ENCODE data around the gene TMEM100.

Gene TMEM100

DNA sequence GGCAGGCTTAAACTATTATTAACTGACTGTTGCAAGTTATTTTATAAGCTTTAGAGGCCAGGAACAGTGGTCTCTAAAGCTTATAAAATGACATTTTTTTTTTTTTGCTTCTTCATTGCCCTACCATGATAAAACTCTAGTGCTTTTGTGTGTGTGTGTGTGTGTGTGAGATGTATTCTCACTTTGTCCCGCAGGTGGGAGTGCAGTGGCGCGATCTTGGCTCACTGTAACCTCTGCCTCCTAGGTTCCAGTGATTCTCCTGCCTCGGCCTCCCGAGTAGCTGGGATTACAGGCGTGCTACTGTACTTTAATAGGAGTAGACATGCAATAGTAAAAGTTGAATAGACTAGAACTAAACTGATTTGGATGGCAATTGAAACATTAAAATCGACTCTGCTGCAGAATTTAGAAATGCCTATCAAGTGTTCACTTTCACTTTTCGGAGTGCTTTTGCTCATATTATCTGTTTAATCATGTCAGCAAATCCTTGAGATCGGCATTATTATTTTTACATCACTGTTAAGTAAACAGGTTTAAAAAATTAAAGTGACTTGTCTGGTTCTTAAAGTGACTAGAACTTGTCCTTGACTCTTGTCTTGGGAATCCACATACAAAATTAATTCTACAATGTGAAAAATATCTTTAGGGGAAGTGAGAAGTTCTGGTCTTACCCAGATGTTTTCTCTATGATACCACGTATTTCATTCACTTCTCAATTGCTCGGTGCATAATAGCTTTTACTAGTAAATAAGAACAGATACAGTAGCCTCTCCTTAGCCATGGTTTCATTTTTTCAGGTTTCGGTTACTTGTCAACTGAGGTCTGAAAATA is 19.8 kb upstream of the TMEM100 start:
- H3K4me3 ChIP-seq (ENCODE audit: low read depth, low read length) = no peak overlapping the region
- TF ChIP-seq, protein P1, sequence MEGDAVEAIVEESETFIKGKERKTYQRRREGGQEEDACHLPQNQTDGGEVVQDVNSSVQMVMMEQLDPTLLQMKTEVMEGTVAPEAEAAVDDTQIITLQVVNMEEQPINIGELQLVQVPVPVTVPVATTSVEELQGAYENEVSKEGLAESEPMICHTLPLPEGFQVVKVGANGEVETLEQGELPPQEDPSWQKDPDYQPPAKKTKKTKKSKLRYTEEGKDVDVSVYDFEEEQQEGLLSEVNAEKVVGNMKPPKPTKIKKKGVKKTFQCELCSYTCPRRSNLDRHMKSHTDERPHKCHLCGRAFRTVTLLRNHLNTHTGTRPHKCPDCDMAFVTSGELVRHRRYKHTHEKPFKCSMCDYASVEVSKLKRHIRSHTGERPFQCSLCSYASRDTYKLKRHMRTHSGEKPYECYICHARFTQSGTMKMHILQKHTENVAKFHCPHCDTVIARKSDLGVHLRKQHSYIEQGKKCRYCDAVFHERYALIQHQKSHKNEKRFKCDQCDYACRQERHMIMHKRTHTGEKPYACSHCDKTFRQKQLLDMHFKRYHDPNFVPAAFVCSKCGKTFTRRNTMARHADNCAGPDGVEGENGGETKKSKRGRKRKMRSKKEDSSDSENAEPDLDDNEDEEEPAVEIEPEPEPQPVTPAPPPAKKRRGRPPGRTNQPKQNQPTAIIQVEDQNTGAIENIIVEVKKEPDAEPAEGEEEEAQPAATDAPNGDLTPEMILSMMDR (IDR thresholded peaks at IDR 0.05) = no peak
- H3K9ac ChIP-seq = no peak overlapping the region
- H2AFZ ChIP-seq = no peak overlapping the region
- H3K27ac ChIP-seq = no peak overlapping the region
- H3K27me3 ChIP-seq (ENCODE audit: control insufficient read depth, insufficient read depth, low read length) = no peaks in the 10 kb centered on the region
- H3K4me2 ChIP-seq (ENCODE audit: low read length) = no peak overlapping the region
- no peaks in the 10 kb centered on the region for H3K79me2 ChIP-seq
- no peaks in the 10 kb centered on the region for H3K9me3 ChIP-seq (ENCODE audit: control insufficient read depth, low read length)
- no peaks in the 10 kb centered on the region for H3K36me3 ChIP-seq (ENCODE audit: control insufficient read depth, insufficient read depth, low read length)
- no peaks in the 10 kb centered on the region for H3K4me1 ChIP-seq

DNA sequence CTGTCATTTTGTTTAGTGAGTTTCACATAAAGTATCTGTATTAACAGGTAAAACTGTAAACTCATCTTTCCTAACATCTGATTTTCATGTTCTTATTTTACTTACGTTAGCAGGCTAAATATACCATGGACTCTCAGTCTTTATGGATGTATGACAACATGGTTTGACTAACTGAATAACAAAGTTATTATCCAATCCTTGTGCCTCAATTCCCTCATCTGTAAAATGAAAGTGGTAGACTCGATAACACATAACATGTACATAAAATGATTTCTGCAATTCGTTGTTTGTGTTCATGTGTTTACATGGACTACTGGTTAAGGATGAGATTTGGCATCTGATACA is 18.7 kb upstream of the TMEM100 start:
- no peaks in the 10 kb centered on the region for H3K4me1 ChIP-seq
- no peaks in the 10 kb centered on the region for H3K9me3 ChIP-seq (ENCODE audit: control insufficient read depth, low read length)
- no peaks in the 10 kb centered on the region for H3K27me3 ChIP-seq (ENCODE audit: control insufficient read depth, insufficient read depth, low read length)
- TF ChIP-seq, protein P1 (IDR thresholded peaks at IDR 0.05) = no peak
- H3K4me3 ChIP-seq (ENCODE audit: low read depth, low read length) = no peak overlapping the region
- no peak overlapping the region for H3K9ac ChIP-seq
- H3K36me3 ChIP-seq (ENCODE audit: control insufficient read depth, insufficient read depth, low read length) = no peaks in the 10 kb centered on the region
- H2AFZ ChIP-seq = no peak overlapping the region
- H3K79me2 ChIP-seq = no peaks in the 10 kb centered on the region
- H3K27ac ChIP-seq = no peak overlapping the region
- no peak overlapping the region for H3K4me2 ChIP-seq (ENCODE audit: low read length)

DNA sequence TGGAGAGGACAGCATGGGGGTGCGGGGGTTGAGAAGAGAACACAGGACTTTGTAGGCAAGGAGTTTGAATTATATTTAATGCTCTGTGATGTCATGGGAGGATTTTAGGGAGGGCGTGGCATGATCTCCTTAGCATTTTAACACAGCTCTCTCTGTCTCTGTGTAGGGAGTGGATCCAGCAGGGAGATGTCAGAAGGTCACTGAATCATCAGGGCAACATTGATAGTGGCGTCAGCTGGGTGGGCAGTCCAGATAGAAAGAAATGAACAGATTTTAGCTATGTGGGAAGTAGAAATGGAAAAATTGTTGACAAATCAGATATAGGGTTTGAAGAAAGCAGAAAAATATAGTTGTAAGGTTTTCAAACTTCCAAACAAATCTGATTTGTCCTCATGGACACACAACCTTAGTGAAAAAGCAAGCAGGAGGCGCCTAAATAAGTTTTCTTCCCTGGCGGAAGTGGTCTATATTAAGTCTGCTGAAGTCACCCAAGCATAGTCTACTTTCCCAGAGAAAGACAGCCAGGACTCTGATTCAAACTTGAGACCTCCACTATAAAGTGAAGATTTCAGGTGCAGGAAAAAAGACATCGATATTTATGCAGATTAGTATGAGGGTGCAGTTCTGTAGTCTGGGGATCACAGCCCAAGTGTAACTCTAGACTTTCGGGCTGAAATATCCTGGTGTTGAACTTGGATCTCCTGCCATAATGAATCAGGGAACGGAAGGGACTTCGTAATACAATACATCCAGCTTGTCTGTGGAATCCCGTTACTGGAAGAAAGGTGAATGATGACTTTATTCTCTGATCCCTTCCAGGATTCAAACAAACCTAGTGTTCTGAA is 18.1 kb upstream of the TMEM100 start:
- H3K4me1 ChIP-seq = no peaks in the 10 kb centered on the region
- H3K27me3 ChIP-seq (ENCODE audit: control insufficient read depth, insufficient read depth, low read length) = no peaks in the 10 kb centered on the region
- TF ChIP-seq, protein P1 (IDR thresholded peaks at IDR 0.05) = no peak
- no peaks in the 10 kb centered on the region for H3K9me3 ChIP-seq (ENCODE audit: control insufficient read depth, low read length)
- H3K27ac ChIP-seq = no peak overlapping the region
- H2AFZ ChIP-seq = no peak overlapping the region
- H3K9ac ChIP-seq = no peak overlapping the region
- no peaks in the 10 kb centered on the region for H3K36me3 ChIP-seq (ENCODE audit: control insufficient read depth, insufficient read depth, low read length)
- no peak overlapping the region for H3K4me2 ChIP-seq (ENCODE audit: low read length)
- no peak overlapping the region for H3K4me3 ChIP-seq (ENCODE audit: low read depth, low read length)
- H3K79me2 ChIP-seq = no peaks in the 10 kb centered on the region

DNA sequence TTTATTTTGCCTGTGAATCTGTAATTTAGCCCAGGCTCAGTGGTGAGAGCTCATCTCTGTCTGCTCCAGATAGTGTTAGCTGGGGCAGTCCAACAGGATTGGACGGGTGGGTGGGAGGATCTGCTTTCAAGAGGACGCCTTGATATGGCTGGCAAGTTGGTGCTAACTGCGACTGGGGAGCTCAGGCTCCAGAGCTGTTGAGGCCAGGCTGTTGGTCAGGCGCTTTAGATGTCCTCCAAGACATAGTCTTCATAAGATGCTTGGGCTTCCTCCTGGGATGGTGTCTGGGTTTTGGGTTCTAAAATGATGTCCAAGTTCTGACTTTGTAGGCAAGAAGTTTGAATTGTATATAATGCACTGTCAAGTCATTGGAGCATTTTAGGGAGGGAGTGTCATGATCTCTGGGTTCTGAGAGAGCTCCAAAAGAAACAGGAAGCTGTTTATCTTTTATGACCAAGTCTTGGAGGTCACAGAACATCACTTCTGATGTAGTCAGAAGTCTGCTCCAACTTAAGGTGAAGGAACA is 15.4 kb upstream of the TMEM100 start:
- Histone ChIP-seq H3K27ac (no peak overlapping the region), H3K4me2 (ENCODE audit: low read length) (no peak overlapping the region), H3K4me1 (no peaks in the 10 kb centered on the region), H3K27me3 (ENCODE audit: control insufficient read depth, insufficient read depth, low read length) (no peaks in the 10 kb centered on the region), H3K4me3 (ENCODE audit: low read depth, low read length) (no peak overlapping the region), H3K79me2 (no peaks in the 10 kb centered on the region), H2AFZ (no peak overlapping the region), H3K9me3 (ENCODE audit: control insufficient read depth, low read length) (no peaks in the 10 kb centered on the region), H3K9ac (no peak overlapping the region), H3K36me3 (ENCODE audit: control insufficient read depth, insufficient read depth, low read length) (no peaks in the 10 kb centered on the region)
- TF ChIP-seq, protein P1 (IDR thresholded peaks at IDR 0.05) = no peak

Data from parathyroid adenoma (tissue), 2 donors.